ENCODE measurements around the gene TTI1. TPM values are rescaled to one million over a fixed set of nuclear protein-coding genes. Genes with fewer than 3 reads are reported as not detected.

TTI1 gene
- total RNA-seq, 1 donor from 2014 or later = 20.2 TPM

DNA sequence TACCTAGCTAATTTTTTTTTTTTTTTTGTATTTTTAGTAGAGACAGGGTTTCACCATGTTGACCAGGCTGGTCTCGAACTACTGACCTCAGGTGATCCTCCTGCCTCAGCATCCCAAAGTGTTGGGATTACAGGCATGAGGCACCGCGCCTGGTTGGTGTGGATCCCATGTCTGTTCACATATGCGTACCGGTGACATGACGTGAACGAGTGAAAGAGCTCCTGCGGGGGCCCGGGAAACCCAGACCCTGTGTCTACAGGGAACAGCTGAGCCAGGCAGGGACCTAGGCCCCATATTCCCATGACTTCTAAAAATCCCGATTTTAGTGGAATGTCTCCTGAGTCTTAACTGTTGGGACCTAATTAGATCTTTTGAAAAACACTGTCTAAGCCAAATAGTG lies 97.2 kb downstream of the TTI1 start:
- DNase-seq = no peak

DNA sequence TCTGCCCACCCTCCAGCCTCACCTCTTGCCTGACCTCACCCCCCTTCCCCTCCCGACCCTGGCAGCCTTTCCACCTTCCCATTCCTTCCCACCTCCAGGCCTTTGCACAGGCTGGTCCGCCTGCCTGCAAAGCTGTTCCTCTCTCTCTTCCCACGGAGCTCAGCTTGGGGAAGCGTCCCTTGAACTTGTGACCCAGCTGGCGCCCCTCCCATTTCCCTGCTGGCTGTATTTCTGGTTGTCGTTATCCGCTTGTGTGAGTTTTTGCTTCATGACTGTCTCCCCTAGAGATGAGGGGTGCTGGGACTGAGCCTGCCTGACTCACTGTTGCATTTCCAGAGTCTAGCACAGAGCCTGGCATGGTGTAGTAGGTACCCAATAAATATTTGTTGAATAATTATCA lies 97.8 kb downstream of the TTI1 start:
- DNase-seq = no peak

DNA sequence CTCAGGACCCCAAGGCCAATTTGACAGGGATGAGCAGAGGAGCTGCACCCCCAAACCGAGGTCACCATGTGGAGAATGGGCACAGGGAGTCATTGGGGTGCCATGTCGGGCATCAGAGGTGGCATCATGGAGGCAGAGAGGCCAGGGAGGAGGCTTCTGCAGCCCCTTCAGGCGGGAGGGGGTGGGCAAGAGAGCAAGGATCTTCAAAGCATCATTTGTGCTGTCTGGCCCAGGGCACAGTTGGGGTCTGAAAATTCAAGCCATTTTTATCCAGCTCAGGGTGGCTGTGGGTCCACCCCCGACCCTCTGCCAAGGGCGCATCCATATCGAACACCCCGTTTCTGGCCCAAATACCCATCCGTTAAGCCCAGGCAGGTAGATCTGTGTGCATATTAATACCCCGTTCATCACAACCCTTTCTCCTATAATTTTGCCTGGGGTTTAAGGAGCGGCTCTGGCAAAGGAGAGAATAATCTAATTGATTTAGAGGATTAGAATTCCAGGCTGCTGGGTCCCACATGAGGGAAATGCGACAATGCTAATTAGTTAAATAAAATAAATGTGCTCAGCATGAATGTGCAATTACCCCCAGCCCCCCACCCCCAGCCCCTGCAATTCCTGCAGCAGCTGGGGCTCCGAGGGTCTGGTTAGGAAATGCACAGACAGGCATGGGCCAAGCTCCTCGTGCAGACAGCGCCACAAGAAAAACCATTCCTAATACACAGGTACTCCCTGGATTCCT lies 98.5 kb downstream of the TTI1 start:
- DNase-seq = no peak

DNA sequence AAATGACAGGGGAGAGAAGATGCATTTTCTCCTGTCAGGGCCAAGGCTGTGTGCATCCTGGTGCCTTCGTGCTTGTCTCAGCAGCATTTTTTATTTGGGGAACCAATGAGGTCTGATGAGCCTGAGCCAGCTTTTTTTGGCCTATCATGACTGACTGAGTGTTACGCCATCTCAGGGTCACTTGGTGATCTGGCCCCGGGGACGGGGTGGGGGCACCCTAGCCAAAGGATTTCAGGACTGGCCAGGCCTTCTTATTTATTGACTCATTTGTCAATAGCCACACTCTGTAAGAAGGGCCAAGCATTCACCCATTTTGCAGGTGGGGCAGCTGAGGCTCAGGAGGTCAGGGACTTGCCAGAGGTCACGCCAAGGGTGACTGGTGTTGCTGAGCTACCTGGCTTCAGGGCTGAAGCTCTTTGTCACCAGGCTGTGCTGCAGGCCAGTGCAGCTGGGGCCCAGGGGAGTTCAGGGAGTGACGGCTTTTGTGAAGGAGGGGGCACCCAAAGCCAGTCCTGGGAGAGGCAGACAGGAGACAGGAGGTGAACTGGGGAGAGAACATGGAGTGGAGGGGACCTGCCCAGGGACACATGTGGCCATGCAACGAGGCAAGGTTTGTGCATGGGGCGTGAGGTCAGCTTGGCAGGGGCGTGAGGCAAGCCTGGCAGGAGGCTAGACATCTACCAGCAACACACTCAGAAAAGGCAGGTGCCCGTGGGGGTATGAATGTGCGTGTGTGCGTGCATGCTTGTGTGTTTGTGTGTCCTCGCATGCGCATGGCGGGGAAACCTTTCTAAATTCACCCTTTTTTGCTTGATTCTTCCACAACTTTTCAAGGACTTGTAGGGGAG lies 99.2 kb downstream of the TTI1 start:
- no peak for DNase-seq

Other genes starting within 250 kb of the TTI1 start
- 0.82 TPM for gene VSTM2L, start 130.3 kb downstream of the TTI1 start, total RNA-seq
- 46.3 TPM for gene RPRD1B, start 290 bp upstream of the TTI1 start, total RNA-seq
- gene TGM2, start 131.8 kb upstream of the TTI1 start, total RNA-seq = 31.8 TPM
- 5.0 TPM for gene KIAA1755, start 227.3 kb upstream of the TTI1 start, total RNA-seq

Measured in tongue (tissue), 2 donors.